GM12878 (cell line): ENCODE results near the gene SLC1A1. TPM values are rescaled to one million over a fixed set of nuclear protein-coding genes. Genes with fewer than 3 reads are reported as not detected.
A peak's percentile ranks its signal among the peaks of the same experiment; 100 is the strongest.

Experiments used
- ATAC-seq: fragments of 200-7000 bp; cut with Tn5 transposase; 3 replicates; pipeline ENCODE4 v1.9.1; 2020; ENCODE audit warnings: mild to moderate bottlenecking, moderate library complexity
- BruUV-seq: library from RNA; stranded (reverse); fragments of 400-500 nt; replicated peaks from 2 replicates; lab custom pipeline; 2021; lab: Mats Ljungman, UMichigan
- CTCF ChIA-PET: fragments of 300-600 bp; sonication (Branson Sonifier 250); formaldehyde crosslinking; extraction: SDS; loops from one replicate; lab custom pipeline; 2021; ENCODE audit warnings: inconsistent platforms; lab: Yijun Ruan, JAX
- POLR2A ChIA-PET: fragments of 350-600 bp; formaldehyde crosslinking; extraction: SDS; loops from one replicate; lab custom pipeline; 2021; ENCODE audit warnings: inconsistent platforms; lab: Charles Lee
- RAD21 ChIA-PET: fragments of 300-600 bp; sonication (Branson Sonifier 250); formaldehyde crosslinking; loops from one replicate; lab custom pipeline; 2023; ENCODE audit warnings: antibody characterized with exemption; ENCODE audit not compliant: unreplicated experiment; lab: Charles Lee
- SMC1A ChIA-PET: fragments of 300-600 bp; sonication (Branson Sonifier 250); formaldehyde crosslinking; loops from one replicate; lab custom pipeline; 2023; ENCODE audit not compliant: unreplicated experiment, uncharacterized antibody; lab: Charles Lee
- DNase-seq: peaks from one replicate; pipeline ENCODE4 v3.0.0-alpha.2; 2011; ENCODE audit warnings: low read depth, low spot score
- FAIRE-seq: peaks from 3 replicates; lab custom pipeline; 2011; peaks lifted over from hg19 to GRCh38; lab: Jason Lieb, UNC
- H2AFZ ChIP-seq: 2 replicates; pipeline ENCODE4 v1.6.0; 2011; ENCODE audit warnings: low read depth, low read length, control low read depth; ENCODE audit not compliant: control insufficient read depth
- H3K27ac ChIP-seq: 2 replicates; pipeline ENCODE4 v1.5.1; 2011; ENCODE audit warnings: control low read depth; ENCODE audit not compliant: control insufficient read depth, insufficient read depth
- H3K27me3 ChIP-seq, 2 experiments: replicated peaks in 1 of 2; 2 replicates each; pipeline versions ENCODE4 v1.6.0 to v1.6.1; 2011; ENCODE audit warnings: low read length in 1 of 2; ENCODE audit not compliant: control insufficient read depth in 2 of 2, insufficient read depth in 2 of 2
- H3K36me3 ChIP-seq, 2 experiments: 2 replicates each; pipeline ENCODE4 v1.5.1; 2011; ENCODE audit warnings: low read length in 1 of 2; ENCODE audit not compliant: control insufficient read depth in 2 of 2, insufficient read depth in 2 of 2
- H3K4me1 ChIP-seq: 2 replicates; pipeline ENCODE4 v1.6.1; 2011; ENCODE audit warnings: mild to moderate bottlenecking, low read length, moderate library complexity, mixed read lengths; ENCODE audit not compliant: control insufficient read depth, insufficient read depth
- H3K4me2 ChIP-seq: 2 replicates; pipeline ENCODE4 v1.6.0; 2011; ENCODE audit warnings: control low read depth; ENCODE audit not compliant: control insufficient read depth, insufficient read depth
- H3K4me3 ChIP-seq: fragments of 200-600 bp; sonication (generic); 2 replicates; pipeline ENCODE4 v1.5.1; 2016
- H3K79me2 ChIP-seq: 2 replicates; pipeline ENCODE4 v1.6.0; 2011; ENCODE audit warnings: low read length; ENCODE audit not compliant: control insufficient read depth, insufficient read depth
- H3K9ac ChIP-seq: 2 replicates; pipeline ENCODE4 v1.8.0; 2011; ENCODE audit warnings: low read length, control low read depth, mixed read lengths; ENCODE audit not compliant: control insufficient read depth, insufficient read depth
- H3K9me3 ChIP-seq: replicated peaks from 3 replicates; pipeline ENCODE4 v1.5.1; 2011; ENCODE audit warnings: mild to moderate bottlenecking, low read length; ENCODE audit not compliant: control insufficient read depth, insufficient read depth
- H4K20me1 ChIP-seq: 2 replicates; pipeline ENCODE4 v1.6.0; 2011; ENCODE audit not compliant: control insufficient read depth, insufficient read depth
- BACH1 ChIP-seq: fragments of 450-650 bp; IDR thresholded peaks from 2 replicates; pipeline ENCODE4 v1.6.1; 2017; ENCODE audit warnings: mild to moderate bottlenecking, borderline replicate concordance
- BCL11A ChIP-seq: IDR thresholded peaks from 2 replicates; pipeline ENCODE4 v1.6.1; 2011; ENCODE audit warnings: low read depth, low read length
- EED ChIP-seq: sonication (generic); IDR thresholded peaks from 2 replicates; pipeline ENCODE4 v1.6.1; 2016; ENCODE audit warnings: antibody characterized with exemption, low read depth
- KLF5 ChIP-seq: fragments of 450-650 bp; IDR thresholded peaks from 2 replicates; pipeline ENCODE4 v1.6.1; 2014; ENCODE audit warnings: mild to moderate bottlenecking; ENCODE audit not compliant: partially characterized antibody
- NRF1 ChIP-seq: conservative IDR thresholded peaks from 2 replicates; pipeline ENCODE4 v1.6.1; 2011; ENCODE audit warnings: mild to moderate bottlenecking, low read depth, low read length, improper control_type of control experiment
- PML ChIP-seq: IDR thresholded peaks from 2 replicates; pipeline ENCODE4 v1.6.1; 2012; ENCODE audit warnings: low read length, inconsistent platforms
- RAD51 ChIP-seq: fragments of 450-650 bp; IDR thresholded peaks from 2 replicates; pipeline ENCODE4 v1.6.1; 2016; ENCODE audit warnings: moderate library complexity, mild to moderate bottlenecking, inconsistent platforms
- SUZ12 ChIP-seq: fragments of 200-600 bp; sonication (generic); IDR thresholded peaks from one replicate; pipeline ENCODE4 v1.6.1; 2018; ENCODE audit warnings: antibody characterized with exemption, mild to moderate bottlenecking; ENCODE audit not compliant: unreplicated experiment
- TARDBP ChIP-seq: IDR thresholded peaks from 2 replicates; pipeline ENCODE4 v1.6.1; 2016; ENCODE audit warnings: borderline replicate concordance
- WGBS: methylation state at CpG from one replicate; pipeline ENCODE4 v1.1.6; 2016; ENCODE audit warnings: low lambda C conversion rate; ENCODE audit not compliant: insufficient replicate concordance, insufficient coverage; ENCODE audit errors: missing lambda C conversion rate; 5-methylcytosine and 5-hydroxymethylcytosine counted together
- in situ Hi-C: fragments of 300-500 bp; cut with MboI; formaldehyde crosslinking; loops from 9 replicates; pipeline ENCODE4 v1.14.3; 2018; ENCODE audit warnings: mixed read lengths
- intact Hi-C: fragments of 100-400 bp; cut with micrococcal nuclease; formaldehyde crosslinking; loops from one replicate; pipeline ENCODE4 v1.14.2; 2022; ENCODE audit not compliant: unreplicated experiment
- polyA plus RNA-seq, 11 experiments: library from polyadenylated mRNA; depleted of rRNA in 4 of 11; unstranded in 6 of 11; stranded (reverse) in 5 of 11; fragments of >200 nt; fragmentation: Nextera tagmentation in 4 of 11; fragmentation: Illumina TruSeq in 1 of 11; extraction: Ambion mirVana in 4 of 11; extraction: Trizol in 1 of 11; gene quantifications; 1 replicate in 1 of 11; 2 replicates in 10 of 11; pipeline versions ENCODE4 v1.2.1 to v1.2.3, GENCODE V29; 2011 to 2016; ENCODE audit warnings: inconsistent platforms in 2 of 11, missing spikeins in 2 of 11, low read depth in 1 of 11
- total RNA-seq, 4 experiments: library from RNA; depleted of rRNA in 3 of 4; stranded (reverse); fragments of >200 nt in 3 of 4; fragmentation: Illumina TruSeq in 1 of 4; extraction: Trizol in 1 of 4; gene quantifications; 2 replicates each; pipeline versions ENCODE4 v1.2.1 to v1.2.3, GENCODE V29; 2013 to 2021
- TF ChIP-seq, protein P1 (sequence below): fragments of 450-650 bp; conservative IDR thresholded peaks from 2 replicates; pipeline ENCODE4 v1.6.1; 2017; ENCODE audit warnings: mild to moderate bottlenecking, moderate library complexity
- TF ChIP-seq, protein P2 (sequence below), 3 experiments: IDR thresholded peaks in 2 of 3; conservative IDR thresholded peaks in 1 of 3; 2 replicates each; pipeline ENCODE4 v1.5.1; 2011; ENCODE audit warnings: low read depth in 3 of 3, low read length in 3 of 3, mild to moderate bottlenecking in 3 of 3, control low read depth in 2 of 3, moderate library complexity in 2 of 3, inconsistent platforms in 1 of 3, mixed read lengths in 1 of 3; ENCODE audit not compliant: control insufficient read depth in 2 of 3, insufficient read depth in 1 of 3; ENCODE audit errors: extremely low read depth in 1 of 3
- TF ChIP-seq, protein P3 (sequence below): fragments of 450-650 bp; IDR thresholded peaks from 2 replicates; pipeline ENCODE4 v1.6.1; 2017; ENCODE audit warnings: mild to moderate bottlenecking
- TF ChIP-seq, protein P4 (sequence below): fragments of 450-650 bp; IDR thresholded peaks from 2 replicates; pipeline ENCODE4 v1.6.1; 2018; ENCODE audit warnings: mild to moderate bottlenecking, low read depth, moderate library complexity; ENCODE audit not compliant: partially characterized antibody

The SLC1A1 gene
- total and polyA plus RNA-seq, 10 of the 15 experiments (the other 5 are each of a cell fraction or from before 2014, with no cell fraction given), result 4.2 to 24.9 (median 18.3) TPM

DNA sequence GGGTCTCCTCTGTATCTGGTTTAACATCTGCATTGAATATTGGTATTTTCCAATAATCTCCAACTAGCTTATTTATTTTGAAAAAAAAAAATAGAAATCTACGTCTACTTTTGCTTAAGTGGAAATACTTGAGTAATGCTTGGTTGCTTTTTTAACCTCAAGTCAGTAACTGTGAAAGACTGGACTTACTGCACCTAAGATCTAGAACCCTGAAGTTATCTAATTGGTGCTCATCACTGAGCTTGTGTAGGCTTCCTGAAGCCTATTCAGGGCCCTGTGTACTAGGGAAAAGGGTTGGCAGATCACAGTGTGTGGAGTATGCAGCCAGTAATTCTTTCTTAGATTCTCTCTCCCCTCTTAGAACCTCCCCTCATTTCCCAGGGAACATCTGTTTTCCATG lies 16.2 kb downstream of the SLC1A1 start (continued):
- TF ChIP-seq, protein P1, sequence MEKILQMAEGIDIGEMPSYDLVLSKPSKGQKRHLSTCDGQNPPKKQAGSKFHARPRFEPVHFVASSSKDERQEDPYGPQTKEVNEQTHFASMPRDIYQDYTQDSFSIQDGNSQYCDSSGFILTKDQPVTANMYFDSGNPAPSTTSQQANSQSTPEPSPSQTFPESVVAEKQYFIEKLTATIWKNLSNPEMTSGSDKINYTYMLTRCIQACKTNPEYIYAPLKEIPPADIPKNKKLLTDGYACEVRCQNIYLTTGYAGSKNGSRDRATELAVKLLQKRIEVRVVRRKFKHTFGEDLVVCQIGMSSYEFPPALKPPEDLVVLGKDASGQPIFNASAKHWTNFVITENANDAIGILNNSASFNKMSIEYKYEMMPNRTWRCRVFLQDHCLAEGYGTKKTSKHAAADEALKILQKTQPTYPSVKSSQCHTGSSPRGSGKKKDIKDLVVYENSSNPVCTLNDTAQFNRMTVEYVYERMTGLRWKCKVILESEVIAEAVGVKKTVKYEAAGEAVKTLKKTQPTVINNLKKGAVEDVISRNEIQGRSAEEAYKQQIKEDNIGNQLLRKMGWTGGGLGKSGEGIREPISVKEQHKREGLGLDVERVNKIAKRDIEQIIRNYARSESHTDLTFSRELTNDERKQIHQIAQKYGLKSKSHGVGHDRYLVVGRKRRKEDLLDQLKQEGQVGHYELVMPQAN, result no peak
- no peak for TF ChIP-seq NRF1
- TF ChIP-seq TARDBP, result no peak
- TF ChIP-seq BACH1, result no peak

DNA sequence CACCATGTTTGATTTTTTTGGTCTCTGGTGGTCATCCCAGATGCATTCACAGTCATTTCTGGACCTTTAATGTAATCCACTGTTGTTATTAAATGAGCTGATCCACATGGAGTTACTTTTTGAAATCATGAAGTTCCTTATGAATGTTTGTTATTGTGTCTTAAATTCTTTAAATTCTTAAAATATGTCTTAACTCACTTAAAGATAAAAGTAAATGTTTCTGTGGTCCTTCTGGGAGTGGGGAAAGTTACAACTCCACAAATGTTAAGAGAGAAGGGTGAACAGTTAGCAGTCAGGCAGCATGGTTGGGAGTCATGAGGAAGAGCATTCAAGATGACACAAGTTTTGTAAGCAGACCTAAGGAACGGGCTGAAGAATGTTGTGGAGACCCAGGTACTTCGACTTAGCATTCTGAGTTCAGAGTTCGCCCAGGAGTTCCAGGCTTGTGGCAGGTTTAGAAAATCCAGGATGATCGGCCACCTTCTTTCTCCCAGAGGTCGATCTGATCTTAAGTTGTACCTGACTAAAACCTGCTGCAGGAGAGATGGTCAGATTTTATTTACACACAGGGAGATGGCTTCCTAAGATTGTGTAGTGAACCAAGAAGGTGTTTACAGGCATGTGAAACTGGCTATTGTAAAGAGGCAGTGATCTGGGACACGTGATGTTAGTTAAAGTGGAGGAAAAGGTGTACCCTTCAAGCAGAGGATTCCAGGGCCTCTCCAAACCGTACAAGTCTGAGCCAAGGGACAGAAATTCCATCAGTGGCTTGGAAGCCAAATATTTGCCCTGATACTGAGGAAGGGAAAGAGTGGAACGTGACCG lies 17.2 kb downstream of the SLC1A1 start:
- FAIRE-seq, result no peak
- ChIA-PET RAD21 (no interaction called here), CTCF (no interaction called here), SMC1A (interaction anchor here (0.7 kb wide), 2 partner anchors 20 to 276 kb away, joined by 3 read pairs; no protein-coding TSS in a partner anchor), POLR2A (no interaction called here)
- Histone ChIP-seq H3K36me3 (no peaks in the 10 kb centered on the region; a peak in 2 of 4 replicates), H4K20me1 (no peaks in the 10 kb centered on the region), H3K27me3 (no peaks in the 10 kb centered on the region), H3K27ac (no peak overlapping the region), H3K4me1 (peaks cover 18% of the 10 kb centered on the region), H3K4me3 (no peak overlapping the region), H3K9me3 (no peaks in the 10 kb centered on the region), H2AFZ (no peak overlapping the region), H3K4me2 (no peak overlapping the region), H3K79me2 (peaks cover 16% of the 10 kb centered on the region), H3K9ac (no peak overlapping the region)
- no TSS peak for BruUV-seq
- WGBS, result 76% methylated on average over 9 of the region's 9 CpGs
- intact Hi-C loops (no loop called here), in situ Hi-C loops (no loop called here)
- ATAC-seq, result peak; percentile 60
- DNase-seq, result no peak
- TF ChIP-seq, protein P2, sequence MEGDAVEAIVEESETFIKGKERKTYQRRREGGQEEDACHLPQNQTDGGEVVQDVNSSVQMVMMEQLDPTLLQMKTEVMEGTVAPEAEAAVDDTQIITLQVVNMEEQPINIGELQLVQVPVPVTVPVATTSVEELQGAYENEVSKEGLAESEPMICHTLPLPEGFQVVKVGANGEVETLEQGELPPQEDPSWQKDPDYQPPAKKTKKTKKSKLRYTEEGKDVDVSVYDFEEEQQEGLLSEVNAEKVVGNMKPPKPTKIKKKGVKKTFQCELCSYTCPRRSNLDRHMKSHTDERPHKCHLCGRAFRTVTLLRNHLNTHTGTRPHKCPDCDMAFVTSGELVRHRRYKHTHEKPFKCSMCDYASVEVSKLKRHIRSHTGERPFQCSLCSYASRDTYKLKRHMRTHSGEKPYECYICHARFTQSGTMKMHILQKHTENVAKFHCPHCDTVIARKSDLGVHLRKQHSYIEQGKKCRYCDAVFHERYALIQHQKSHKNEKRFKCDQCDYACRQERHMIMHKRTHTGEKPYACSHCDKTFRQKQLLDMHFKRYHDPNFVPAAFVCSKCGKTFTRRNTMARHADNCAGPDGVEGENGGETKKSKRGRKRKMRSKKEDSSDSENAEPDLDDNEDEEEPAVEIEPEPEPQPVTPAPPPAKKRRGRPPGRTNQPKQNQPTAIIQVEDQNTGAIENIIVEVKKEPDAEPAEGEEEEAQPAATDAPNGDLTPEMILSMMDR (IDR thresholded peaks at IDR 0.05 in 2 of 3, conservative IDR thresholded peaks at IDR 0.05 in 1 of 3; ENCODE audit: control insufficient read depth in 2 of 3, extremely low read depth in 1 of 3, insufficient read depth in 1 of 3, low read depth in 3 of 3, low read length in 3 of 3), result no peak
- TF ChIP-seq PML (no peak), EED (no peak), BCL11A (no peak), SUZ12 (no peak), KLF5 (no peak), RAD51 (peak; percentile 56; the same call in 1 of the 2 replicates)
- TF ChIP-seq, protein P3, sequence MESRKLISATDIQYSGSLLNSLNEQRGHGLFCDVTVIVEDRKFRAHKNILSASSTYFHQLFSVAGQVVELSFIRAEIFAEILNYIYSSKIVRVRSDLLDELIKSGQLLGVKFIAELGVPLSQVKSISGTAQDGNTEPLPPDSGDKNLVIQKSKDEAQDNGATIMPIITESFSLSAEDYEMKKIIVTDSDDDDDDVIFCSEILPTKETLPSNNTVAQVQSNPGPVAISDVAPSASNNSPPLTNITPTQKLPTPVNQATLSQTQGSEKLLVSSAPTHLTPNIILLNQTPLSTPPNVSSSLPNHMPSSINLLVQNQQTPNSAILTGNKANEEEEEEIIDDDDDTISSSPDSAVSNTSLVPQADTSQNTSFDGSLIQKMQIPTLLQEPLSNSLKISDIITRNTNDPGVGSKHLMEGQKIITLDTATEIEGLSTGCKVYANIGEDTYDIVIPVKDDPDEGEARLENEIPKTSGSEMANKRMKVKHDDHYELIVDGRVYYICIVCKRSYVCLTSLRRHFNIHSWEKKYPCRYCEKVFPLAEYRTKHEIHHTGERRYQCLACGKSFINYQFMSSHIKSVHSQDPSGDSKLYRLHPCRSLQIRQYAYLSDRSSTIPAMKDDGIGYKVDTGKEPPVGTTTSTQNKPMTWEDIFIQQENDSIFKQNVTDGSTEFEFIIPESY, result no peak
- TF ChIP-seq, protein P4, sequence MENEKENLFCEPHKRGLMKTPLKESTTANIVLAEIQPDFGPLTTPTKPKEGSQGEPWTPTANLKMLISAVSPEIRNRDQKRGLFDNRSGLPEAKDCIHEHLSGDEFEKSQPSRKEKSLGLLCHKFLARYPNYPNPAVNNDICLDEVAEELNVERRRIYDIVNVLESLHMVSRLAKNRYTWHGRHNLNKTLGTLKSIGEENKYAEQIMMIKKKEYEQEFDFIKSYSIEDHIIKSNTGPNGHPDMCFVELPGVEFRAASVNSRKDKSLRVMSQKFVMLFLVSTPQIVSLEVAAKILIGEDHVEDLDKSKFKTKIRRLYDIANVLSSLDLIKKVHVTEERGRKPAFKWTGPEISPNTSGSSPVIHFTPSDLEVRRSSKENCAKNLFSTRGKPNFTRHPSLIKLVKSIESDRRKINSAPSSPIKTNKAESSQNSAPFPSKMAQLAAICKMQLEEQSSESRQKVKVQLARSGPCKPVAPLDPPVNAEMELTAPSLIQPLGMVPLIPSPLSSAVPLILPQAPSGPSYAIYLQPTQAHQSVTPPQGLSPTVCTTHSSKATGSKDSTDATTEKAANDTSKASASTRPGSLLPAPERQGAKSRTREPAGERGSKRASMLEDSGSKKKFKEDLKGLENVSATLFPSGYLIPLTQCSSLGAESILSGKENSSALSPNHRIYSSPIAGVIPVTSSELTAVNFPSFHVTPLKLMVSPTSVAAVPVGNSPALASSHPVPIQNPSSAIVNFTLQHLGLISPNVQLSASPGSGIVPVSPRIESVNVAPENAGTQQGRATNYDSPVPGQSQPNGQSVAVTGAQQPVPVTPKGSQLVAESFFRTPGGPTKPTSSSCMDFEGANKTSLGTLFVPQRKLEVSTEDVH, result no peak
